ENCODE results near the gene MACF1.
A peak's percentile ranks its signal among the peaks of the same experiment; 100 is the strongest.

MACF1 gene

DNA sequence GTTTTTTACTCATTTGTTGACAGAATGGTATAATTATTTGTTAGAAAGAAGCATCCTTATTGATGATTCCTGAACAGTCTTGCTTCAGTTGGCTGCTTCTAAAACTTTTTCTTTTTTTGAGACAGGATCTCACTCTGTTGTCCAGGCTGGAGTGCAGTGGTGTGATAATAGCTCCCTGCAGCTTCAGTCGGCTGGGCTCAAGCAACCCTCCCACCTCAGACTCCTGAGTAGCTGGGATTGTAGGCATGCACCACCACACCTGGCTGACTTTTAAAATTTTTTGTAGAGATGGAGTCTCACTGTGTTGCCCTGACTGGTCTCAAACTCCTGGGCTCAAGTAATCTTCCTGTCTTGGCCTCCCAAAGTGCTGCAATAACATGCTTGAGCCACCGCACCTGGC is 38.8 kb downstream of the MACF1 start:
- no peak overlapping the region for H2AFZ ChIP-seq (ENCODE audit: low read length)
- H3K36me3 ChIP-seq (replicated peaks; ENCODE audit: insufficient read depth, low read length) = no peaks in the 10 kb centered on the region; the same call in 1 of the 2 replicates
- H3K9me2 ChIP-seq (replicated peaks; ENCODE audit: insufficient read depth, low read length) = no peaks in the 10 kb centered on the region
- H3K4me2 ChIP-seq (ENCODE audit: low read depth, low read length) = no peak overlapping the region
- peaks cover 3% of the 10 kb centered on the region; the same call in 1 of the 2 replicates for H4K20me1 ChIP-seq (ENCODE audit: insufficient read depth, low read length)
- no peak overlapping the region for H3K9ac ChIP-seq (ENCODE audit: low read length)
- H3K27ac ChIP-seq (ENCODE audit: low read length) = no peak overlapping the region
- H3K9me3 ChIP-seq (replicated peaks; ENCODE audit: insufficient read depth, low read length) = no peaks in the 10 kb centered on the region
- H3K79me2 ChIP-seq (ENCODE audit: low read length) = peaks cover 93% of the 10 kb centered on the region
- DNase-seq = no peak
- H3F3A ChIP-seq (ENCODE audit: insufficient read depth, low read length) = no peaks in the 10 kb centered on the region
- no peak overlapping the region for H3K4me3 ChIP-seq (ENCODE audit: low read length)
- TF ChIP-seq EZH2phosphoT487 (IDR thresholded peaks at IDR 0.05; ENCODE audit: low read length) (no peak), EZH2 (optimal IDR thresholded peaks at IDR 0.05; ENCODE audit: low read depth, low read length) (no peak)
- TF ChIP-seq, protein P1, sequence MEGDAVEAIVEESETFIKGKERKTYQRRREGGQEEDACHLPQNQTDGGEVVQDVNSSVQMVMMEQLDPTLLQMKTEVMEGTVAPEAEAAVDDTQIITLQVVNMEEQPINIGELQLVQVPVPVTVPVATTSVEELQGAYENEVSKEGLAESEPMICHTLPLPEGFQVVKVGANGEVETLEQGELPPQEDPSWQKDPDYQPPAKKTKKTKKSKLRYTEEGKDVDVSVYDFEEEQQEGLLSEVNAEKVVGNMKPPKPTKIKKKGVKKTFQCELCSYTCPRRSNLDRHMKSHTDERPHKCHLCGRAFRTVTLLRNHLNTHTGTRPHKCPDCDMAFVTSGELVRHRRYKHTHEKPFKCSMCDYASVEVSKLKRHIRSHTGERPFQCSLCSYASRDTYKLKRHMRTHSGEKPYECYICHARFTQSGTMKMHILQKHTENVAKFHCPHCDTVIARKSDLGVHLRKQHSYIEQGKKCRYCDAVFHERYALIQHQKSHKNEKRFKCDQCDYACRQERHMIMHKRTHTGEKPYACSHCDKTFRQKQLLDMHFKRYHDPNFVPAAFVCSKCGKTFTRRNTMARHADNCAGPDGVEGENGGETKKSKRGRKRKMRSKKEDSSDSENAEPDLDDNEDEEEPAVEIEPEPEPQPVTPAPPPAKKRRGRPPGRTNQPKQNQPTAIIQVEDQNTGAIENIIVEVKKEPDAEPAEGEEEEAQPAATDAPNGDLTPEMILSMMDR (IDR thresholded peaks at IDR 0.05; ENCODE audit: low read length) = no peak
- no peaks in the 10 kb centered on the region for H3K4me1 ChIP-seq (ENCODE audit: low read length)
- no peaks in the 10 kb centered on the region for H3K27me3 ChIP-seq (replicated peaks; ENCODE audit: insufficient read depth, low read length)

DNA sequence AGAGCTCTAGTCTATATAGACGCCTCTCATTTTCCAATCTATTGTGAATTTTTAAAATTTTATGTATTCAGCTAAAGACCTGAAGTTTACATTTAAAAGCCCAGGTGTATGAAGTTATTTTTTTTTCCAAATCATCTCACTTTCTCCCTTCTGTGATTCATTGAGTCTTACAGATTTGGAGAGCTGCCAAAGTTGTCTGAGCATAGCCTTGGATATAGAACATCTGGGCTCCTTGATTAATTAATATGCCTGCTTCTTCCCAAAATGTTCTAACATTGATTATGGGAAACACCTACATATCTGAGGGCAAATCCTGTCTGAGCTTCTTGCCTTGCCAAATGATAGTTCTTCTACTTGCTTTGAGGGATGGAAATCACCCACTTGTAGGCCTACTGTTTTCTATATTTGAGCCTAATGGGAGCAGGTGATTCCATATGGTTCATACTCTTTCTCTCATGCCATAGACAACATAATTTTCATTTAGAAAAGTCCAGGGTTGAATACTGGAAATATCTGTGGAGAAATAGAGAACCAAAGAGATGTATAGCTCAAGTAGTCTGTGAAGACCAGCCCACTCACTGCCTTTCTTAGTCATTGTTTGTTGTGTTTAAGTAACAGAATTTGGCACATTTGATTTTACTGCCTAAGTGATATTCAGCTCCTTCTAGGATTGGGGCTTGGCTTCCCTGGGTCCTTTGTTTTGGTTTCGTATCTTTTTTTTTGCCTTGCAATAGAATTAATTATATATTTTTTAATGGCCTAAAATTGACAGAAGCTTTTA is 46.2 kb downstream of the MACF1 start:
- H3K9me2 ChIP-seq (replicated peaks; ENCODE audit: insufficient read depth, low read length) = no peaks in the 10 kb centered on the region
- peaks cover 14% of the 10 kb centered on the region for H3K4me1 ChIP-seq (ENCODE audit: low read length)
- peaks cover 10% of the 10 kb centered on the region; the same call in 1 of the 2 replicates for H4K20me1 ChIP-seq (ENCODE audit: insufficient read depth, low read length)
- no peak overlapping the region for H3K4me3 ChIP-seq (ENCODE audit: low read length)
- peaks cover 13% of the 10 kb centered on the region for H3K36me3 ChIP-seq (replicated peaks; ENCODE audit: insufficient read depth, low read length)
- peaks cover 95% of the 10 kb centered on the region for H3K79me2 ChIP-seq (ENCODE audit: low read length)
- DNase-seq = no peak
- TF ChIP-seq EZH2phosphoT487 (IDR thresholded peaks at IDR 0.05; ENCODE audit: low read length) (no peak), EZH2 (optimal IDR thresholded peaks at IDR 0.05; ENCODE audit: low read depth, low read length) (no peak)
- TF ChIP-seq, protein P1 (IDR thresholded peaks at IDR 0.05; ENCODE audit: low read length) = no peak
- no peak overlapping the region for H3K9ac ChIP-seq (ENCODE audit: low read length)
- no peaks in the 10 kb centered on the region for H3K27me3 ChIP-seq (replicated peaks; ENCODE audit: insufficient read depth, low read length)
- H3K9me3 ChIP-seq (replicated peaks; ENCODE audit: insufficient read depth, low read length) = no peaks in the 10 kb centered on the region
- H3F3A ChIP-seq (ENCODE audit: insufficient read depth, low read length) = no peaks in the 10 kb centered on the region
- H2AFZ ChIP-seq (ENCODE audit: low read length) = no peak overlapping the region
- H3K27ac ChIP-seq (ENCODE audit: low read length) = no peak overlapping the region
- no peak overlapping the region for H3K4me2 ChIP-seq (ENCODE audit: low read depth, low read length)

DNA sequence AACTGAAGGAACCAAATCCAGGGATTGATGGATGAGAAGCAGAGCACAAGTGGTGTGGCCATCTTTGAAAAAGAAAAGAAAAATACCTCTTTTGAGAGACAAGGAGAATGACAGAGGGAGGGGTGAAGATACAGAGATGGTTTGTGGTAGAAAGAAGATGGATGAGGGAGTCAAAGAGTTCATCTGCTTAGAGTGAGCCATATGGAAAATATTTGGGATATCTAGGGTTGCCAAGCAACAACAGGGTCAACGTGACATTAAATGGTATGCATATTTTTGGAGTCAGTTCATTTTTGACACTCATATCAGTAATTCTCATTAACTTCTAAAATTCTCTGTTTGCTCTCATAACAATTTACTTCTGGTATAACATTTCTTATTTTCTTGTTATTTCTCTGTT is 50.7 kb downstream of the MACF1 start:
- Histone ChIP-seq H3K36me3 (replicated peaks; ENCODE audit: insufficient read depth, low read length) (peaks cover 16% of the 10 kb centered on the region), H3K9ac (ENCODE audit: low read length) (no peak overlapping the region), H4K20me1 (ENCODE audit: insufficient read depth, low read length) (peaks cover 9% of the 10 kb centered on the region; the same call in 1 of the 2 replicates)

More for the DNA sequence above, 50.7 kb downstream of the MACF1 start:
- Histone ChIP-seq H3K79me2 (ENCODE audit: low read length) (peaks cover 84% of the 10 kb centered on the region), H3K4me2 (ENCODE audit: low read depth, low read length) (no peak overlapping the region), H3K9me3 (replicated peaks; ENCODE audit: insufficient read depth, low read length) (no peaks in the 10 kb centered on the region), H3F3A (ENCODE audit: insufficient read depth, low read length) (peaks cover 10% of the 10 kb centered on the region), H3K4me1 (ENCODE audit: low read length) (peaks cover 14% of the 10 kb centered on the region), H3K27me3 (replicated peaks; ENCODE audit: insufficient read depth, low read length) (no peaks in the 10 kb centered on the region), H3K9me2 (replicated peaks; ENCODE audit: insufficient read depth, low read length) (no peaks in the 10 kb centered on the region), H2AFZ (ENCODE audit: low read length) (no peak overlapping the region), H3K27ac (ENCODE audit: low read length) (peak overlapping the region; percentile 6; the same call in 1 of the 2 replicates), H3K4me3 (ENCODE audit: low read length) (no peak overlapping the region)
- DNase-seq = no peak
- no peak for TF ChIP-seq EZH2phosphoT487 (IDR thresholded peaks at IDR 0.05; ENCODE audit: low read length)
- TF ChIP-seq, protein P1 (IDR thresholded peaks at IDR 0.05; ENCODE audit: low read length) = no peak
